Stomach (tissue), 9 donors: ENCODE measurements around the gene NAA20. TPM values are rescaled to one million over a fixed set of nuclear protein-coding genes. Genes with fewer than 3 reads are reported as not detected.
A peak's percentile ranks its signal among the peaks of the same experiment; 100 is the strongest.

Experiments
- DNase-seq, 2 donors: peaks; one replicate each; pipeline versions ENCODE4 v3.0.0 to v3.0.0-alpha.2; 2013 to 2019
- H3K27ac ChIP-seq, 5 donors: fragments of 200-600 bp in 4 of 5; sonication (generic) in 4 of 5; one replicate each; pipeline ENCODE4 v1.5.1; 2013 to 2019; ENCODE audit warnings: mild to moderate bottlenecking in 1 of 5, moderate library complexity in 1 of 5
- H3K27me3 ChIP-seq, 3 donors: fragments of 200-600 bp; sonication (generic); one replicate each; pipeline ENCODE4 v1.5.1; 2017 to 2019; ENCODE audit warnings: mixed run types in 1 of 3
- H3K36me3 ChIP-seq, 4 donors: fragments of 200-600 bp; sonication (generic); 1 replicate in 3 of 4; 2 replicates in 1 of 4; pipeline ENCODE4 v1.5.1; 2016 to 2019
- H3K4me1 ChIP-seq, 4 donors: fragments of 200-600 bp; sonication (generic); one replicate each; pipeline ENCODE4 v1.5.1; 2016 to 2019
- H3K4me3 ChIP-seq, 4 donors: fragments of 200-600 bp; sonication (generic) in 3 of 4; one replicate each; pipeline ENCODE4 v1.5.1; 2016 to 2019; ENCODE audit warnings: mild to moderate bottlenecking in 1 of 4
- H3K9me3 ChIP-seq, 4 donors: fragments of 200-600 bp; sonication (generic); one replicate each; pipeline ENCODE4 v1.5.1; 2016 to 2019
- EP300 ChIP-seq: sonication (generic); formaldehyde crosslinking; IDR thresholded peaks from one replicate; pipeline ENCODE4 v1.6.1; 2017; ENCODE audit warnings: antibody characterized with exemption
- POLR2A ChIP-seq, 4 donors: fragments of 450-650 bp; IDR thresholded peaks; one replicate each; pipeline ENCODE4 v1.6.1; 2016; ENCODE audit warnings: antibody characterized with exemption in 4 of 4, control low read depth in 2 of 4, mild to moderate bottlenecking in 1 of 4, moderate library complexity in 1 of 4
- POLR2AphosphoS5 ChIP-seq, 3 donors: sonication (generic); formaldehyde crosslinking; IDR thresholded peaks; one replicate each; pipeline ENCODE4 v1.6.1; 2016; ENCODE audit warnings: antibody characterized with exemption in 3 of 3
- WGBS, 5 donors: extraction: QIAGEN DNeasy Blood & Tissue Kit in 3 of 5; methylation state at CpG; one replicate each; pipeline versions ENCODE4 v1.1.5 to v1.1.7; 2013 to 2018; 5-methylcytosine and 5-hydroxymethylcytosine counted together
- intact Hi-C: fragments of 100-400 bp; cut with DNase I; formaldehyde crosslinking; loops from one replicate; pipeline ENCODE4 v1.15.1; 2023; ENCODE audit warnings: low total_unique reads
- polyA plus RNA-seq, 3 donors: library from polyadenylated mRNA; stranded (reverse); fragments of 200-250 nt; gene quantifications; one replicate each; pipeline ENCODE4 v1.2.3, GENCODE V29; 2013
- total RNA-seq, 5 donors: library from RNA; depleted of rRNA; stranded (reverse); fragments of >200 nt; gene quantifications; one replicate each; pipeline versions ENCODE4 v1.1.0 to v1.2.3, GENCODE V29; 2014 to 2016
- TF ChIP-seq, protein P1 (sequence below), 7 experiments: fragments of 450-650 bp in 4 of 7; fragments of 200-600 bp in 3 of 7; sonication (generic) in 3 of 7; IDR thresholded peaks; one replicate each; pipeline ENCODE4 v1.5.1; 2016 to 2019; ENCODE audit warnings: antibody characterized with exemption in 7 of 7, control low read depth in 2 of 7, mild to moderate bottlenecking in 1 of 7
- donor health status: healthy with polysubstance abuse.
- donor health status: Bipolar disorder and iron deficiency.
- donor health status: healthy.

The NAA20 gene
- total and polyA plus RNA-seq, 8 donors: 7.1 to 114 (median 46.8) TPM; not detected in 1

DNA sequence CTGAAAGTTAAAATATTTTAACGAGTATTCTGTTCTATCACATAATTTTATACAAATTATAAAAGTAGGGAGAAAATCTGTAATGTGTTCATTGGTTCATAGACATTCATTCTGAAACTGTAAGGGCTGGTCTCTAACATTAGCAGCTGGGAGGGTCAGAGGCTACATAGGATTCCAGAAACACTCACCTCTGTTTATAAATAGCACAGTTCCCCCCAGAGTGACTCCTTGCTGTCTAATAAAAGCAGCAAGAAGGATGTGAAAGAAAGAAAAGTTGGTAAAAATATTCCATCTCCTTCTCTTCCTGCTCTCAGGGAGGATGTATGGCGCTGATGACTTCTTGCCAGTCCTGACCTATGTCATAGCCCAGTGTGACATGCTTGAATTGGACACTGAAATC, 25.3 kb upstream of the NAA20 start:
- Histone ChIP-seq H3K36me3 (peaks cover 9 to 66% (median 30%) of the 10 kb centered on the region in 4 donors), H3K9me3 (no peaks in the 10 kb centered on the region), H3K27ac (peak overlapping the region in 2 of 5 donors; percentile 22 to 26), H3K4me1 (peaks cover 24 to 74% (median 47%) of the 10 kb centered on the region in 4 donors), H3K4me3 (no peak overlapping the region), H3K27me3 (no peaks in the 10 kb centered on the region)
- DNase-seq: no peak
- intact Hi-C loops: loop anchor here (10.0 kb wide), 3 partner anchors 87 to 307 kb away; no protein-coding TSS in a partner anchor
- 51 to 62% (median 60%) methylated on average over 2 of the region's 2 CpGs for WGBS, 5 donors
- TF ChIP-seq, protein P1, sequence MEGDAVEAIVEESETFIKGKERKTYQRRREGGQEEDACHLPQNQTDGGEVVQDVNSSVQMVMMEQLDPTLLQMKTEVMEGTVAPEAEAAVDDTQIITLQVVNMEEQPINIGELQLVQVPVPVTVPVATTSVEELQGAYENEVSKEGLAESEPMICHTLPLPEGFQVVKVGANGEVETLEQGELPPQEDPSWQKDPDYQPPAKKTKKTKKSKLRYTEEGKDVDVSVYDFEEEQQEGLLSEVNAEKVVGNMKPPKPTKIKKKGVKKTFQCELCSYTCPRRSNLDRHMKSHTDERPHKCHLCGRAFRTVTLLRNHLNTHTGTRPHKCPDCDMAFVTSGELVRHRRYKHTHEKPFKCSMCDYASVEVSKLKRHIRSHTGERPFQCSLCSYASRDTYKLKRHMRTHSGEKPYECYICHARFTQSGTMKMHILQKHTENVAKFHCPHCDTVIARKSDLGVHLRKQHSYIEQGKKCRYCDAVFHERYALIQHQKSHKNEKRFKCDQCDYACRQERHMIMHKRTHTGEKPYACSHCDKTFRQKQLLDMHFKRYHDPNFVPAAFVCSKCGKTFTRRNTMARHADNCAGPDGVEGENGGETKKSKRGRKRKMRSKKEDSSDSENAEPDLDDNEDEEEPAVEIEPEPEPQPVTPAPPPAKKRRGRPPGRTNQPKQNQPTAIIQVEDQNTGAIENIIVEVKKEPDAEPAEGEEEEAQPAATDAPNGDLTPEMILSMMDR (IDR thresholded peaks at IDR 0.05): no peak
- TF ChIP-seq POLR2AphosphoS5 (IDR thresholded peaks at IDR 0.05) (no peak), POLR2A (IDR thresholded peaks at IDR 0.05) (no peak), EP300 (no peak)

GRCh38 chr20:19992996-19993908, 23.9 kb upstream of the NAA20 start:
- intact Hi-C loops: loop anchor here (10.0 kb wide), 3 partner anchors 88 to 308 kb away; no protein-coding TSS in a partner anchor
- 54 to 73% (median 58%) methylated on average over 14 of the region's 14 CpGs for WGBS, 5 donors
- Histone ChIP-seq H3K4me3 (no peak overlapping the region), H3K9me3 (no peaks in the 10 kb centered on the region), H3K27ac (peak overlapping the region; percentile 54 to 81 (median 72)), H3K27me3 (no peaks in the 10 kb centered on the region), H3K4me1 (peaks cover 24 to 68% (median 41%) of the 10 kb centered on the region in 4 donors), H3K36me3 (peaks cover 21 to 79% (median 44%) of the 10 kb centered on the region in 4 donors)
- peak in 1 of 2 donors; percentile 59 for DNase-seq
- TF ChIP-seq POLR2AphosphoS5 (IDR thresholded peaks at IDR 0.05): no peak

DNA sequence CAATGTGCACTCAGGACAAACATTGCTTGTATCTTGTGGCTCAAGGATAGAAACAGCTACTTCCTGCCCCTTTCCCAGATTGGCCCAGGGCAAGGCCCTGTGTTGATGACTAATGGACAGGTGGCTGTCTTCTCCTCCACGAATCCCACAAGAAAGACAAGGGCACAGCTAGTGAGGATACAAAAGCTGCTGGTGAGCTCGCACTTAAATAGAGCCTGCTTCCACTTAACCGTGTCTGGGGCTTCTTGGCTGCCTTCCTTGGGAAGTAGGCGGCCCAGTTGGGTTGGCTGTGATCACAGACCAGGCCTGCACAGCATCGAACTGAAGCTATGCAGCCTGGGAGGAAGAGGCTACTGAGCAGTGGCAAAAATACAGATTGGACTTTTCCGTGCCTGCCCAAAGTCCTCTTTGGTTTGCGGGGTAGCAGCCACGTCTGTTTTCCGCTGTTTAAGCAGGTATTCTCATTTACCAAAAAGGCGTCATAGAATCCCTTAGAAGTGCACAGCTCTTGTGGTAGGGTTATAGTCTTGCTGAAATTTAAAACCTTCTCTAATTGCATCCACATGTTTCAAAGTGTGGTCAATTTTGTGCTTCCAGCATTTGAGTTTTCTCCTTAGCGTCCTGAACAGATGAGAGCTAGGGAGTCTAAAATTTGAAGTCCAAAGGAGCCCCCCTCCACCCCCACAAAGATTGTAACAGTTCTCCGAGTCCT, 23.0 kb upstream of the NAA20 start:
- no peak overlapping the region for H3K4me3 ChIP-seq
- peak in 1 of 2 donors; percentile 57 for DNase-seq
- H3K27ac ChIP-seq: peak overlapping the region; percentile 63 to 81 (median 72)
- H3K27me3 ChIP-seq: no peaks in the 10 kb centered on the region
- peaks cover 28 to 85% (median 53%) of the 10 kb centered on the region in 4 donors for H3K36me3 ChIP-seq
- peaks cover 29 to 72% (median 46%) of the 10 kb centered on the region in 4 donors for H3K4me1 ChIP-seq
- WGBS, 5 donors: 67 to 77% (median 74%) methylated on average over 12 of the region's 12 CpGs
- intact Hi-C loops: loop anchor here (10.0 kb wide), 3 partner anchors 89 to 309 kb away; no protein-coding TSS in a partner anchor
- TF ChIP-seq POLR2AphosphoS5 (IDR thresholded peaks at IDR 0.05) (no peak), EP300 (no peak), POLR2A (IDR thresholded peaks at IDR 0.05) (no peak)
- TF ChIP-seq, protein P1 (IDR thresholded peaks at IDR 0.05): no peak
- H3K9me3 ChIP-seq: no peaks in the 10 kb centered on the region

DNA sequence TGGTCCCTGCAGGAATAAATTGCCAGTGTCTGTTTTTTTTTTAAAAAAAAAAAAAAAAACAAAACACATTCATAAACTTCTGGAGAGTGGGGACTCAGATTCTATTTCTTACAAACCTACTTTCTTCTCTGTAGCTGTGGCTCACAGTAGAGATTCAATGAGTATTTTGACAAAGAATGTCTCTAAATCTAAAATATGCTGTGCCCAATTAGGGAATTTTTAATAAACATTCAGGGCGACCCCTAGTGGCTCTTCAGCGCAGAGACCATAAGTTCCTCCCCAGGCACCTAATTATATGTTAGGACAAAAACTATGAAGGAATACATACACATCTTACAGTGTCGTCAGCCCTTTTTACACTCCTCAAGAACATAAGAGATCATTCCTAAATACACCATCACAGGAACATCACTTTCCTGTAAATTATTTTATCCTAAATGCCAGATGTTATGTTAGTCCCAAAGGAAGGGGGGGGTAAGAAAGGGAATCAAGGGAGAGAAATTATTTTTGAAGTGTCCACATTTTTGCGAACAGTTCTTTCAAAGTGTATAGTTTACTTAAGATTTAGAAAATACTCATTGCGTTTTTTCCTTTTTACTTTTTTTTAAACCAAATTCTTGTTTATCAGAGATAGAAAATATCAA, 21.8 kb upstream of the NAA20 start:
- H3K4me1 ChIP-seq: peaks cover 36 to 84% (median 56%) of the 10 kb centered on the region in 4 donors
- intact Hi-C loops: loop anchor here (10.0 kb wide), 3 partner anchors 91 to 311 kb away; no protein-coding TSS in a partner anchor
- H3K4me3 ChIP-seq: no peak overlapping the region
- H3K36me3 ChIP-seq: peaks cover 27 to 92% (median 57%) of the 10 kb centered on the region in 4 donors
- no peaks in the 10 kb centered on the region for H3K27me3 ChIP-seq
- H3K27ac ChIP-seq: peak overlapping the region in 3 of 5 donors; percentile 63 to 81 (median 77)
- 30 to 38% (median 33%) methylated on average over 5 of the region's 5 CpGs for WGBS, 5 donors
- TF ChIP-seq, protein P1 (IDR thresholded peaks at IDR 0.05): peak in 5 of 7 experiments; percentile 69 to 79 (median 71)
- no peak for TF ChIP-seq POLR2AphosphoS5 (IDR thresholded peaks at IDR 0.05)
- no peaks in the 10 kb centered on the region for H3K9me3 ChIP-seq
- DNase-seq: peak in 1 of 2 donors; percentile 80
